ENCODE data around the gene JPH4.

The JPH4 gene

DNA sequence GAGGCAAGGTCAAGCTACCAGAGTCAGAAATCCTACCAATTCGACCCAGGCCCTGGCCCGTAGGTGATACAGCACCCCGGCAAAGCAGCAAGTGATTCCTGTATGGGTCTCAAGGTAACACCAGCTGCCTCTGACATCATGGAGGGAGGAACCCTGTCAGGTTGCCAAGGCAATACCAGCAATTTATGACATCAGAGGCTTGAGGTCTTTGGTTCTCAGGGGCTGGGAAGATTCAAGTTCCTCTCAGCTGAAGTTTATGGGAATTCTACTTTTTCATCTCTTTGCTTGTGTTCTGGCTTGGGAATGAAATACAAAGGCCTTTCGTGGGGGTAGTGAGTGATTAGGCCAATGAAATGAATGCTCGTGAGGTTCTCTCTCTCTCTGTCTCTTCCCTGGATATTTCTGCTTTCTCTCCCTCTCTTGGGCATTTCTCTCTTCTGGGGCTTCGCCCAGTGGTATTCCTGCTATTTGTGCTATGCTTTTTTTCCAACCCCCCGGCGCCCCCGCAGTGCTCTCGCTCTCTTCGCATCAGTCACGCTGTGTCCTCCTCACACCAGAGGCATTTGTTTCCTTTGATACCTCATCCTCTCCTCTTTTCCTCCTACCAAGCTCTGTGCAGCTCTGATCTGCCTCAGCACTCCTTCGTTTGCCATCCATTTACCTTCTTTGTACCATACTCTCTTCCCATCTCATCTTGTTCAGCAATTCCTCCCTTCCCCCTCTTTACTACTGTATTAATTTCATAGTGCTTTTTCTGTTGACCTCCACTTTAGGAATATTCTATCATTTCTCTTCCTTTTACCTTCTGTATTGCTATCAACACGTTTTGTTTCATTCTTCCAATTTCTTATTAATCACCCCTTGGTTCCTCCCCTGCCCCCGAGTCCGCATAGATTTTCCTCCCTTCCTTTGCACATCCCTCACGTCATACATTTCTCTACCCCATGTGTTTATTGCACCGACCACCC, 30.0 kb downstream of the JPH4 start:
- H3K27ac ChIP-seq = no peak overlapping the region
- TF ChIP-seq CTCF (IDR thresholded peaks at IDR 0.05) (no peak), ZFX (IDR thresholded peaks at IDR 0.05; ENCODE audit: borderline replicate concordance) (no peak)

DNA sequence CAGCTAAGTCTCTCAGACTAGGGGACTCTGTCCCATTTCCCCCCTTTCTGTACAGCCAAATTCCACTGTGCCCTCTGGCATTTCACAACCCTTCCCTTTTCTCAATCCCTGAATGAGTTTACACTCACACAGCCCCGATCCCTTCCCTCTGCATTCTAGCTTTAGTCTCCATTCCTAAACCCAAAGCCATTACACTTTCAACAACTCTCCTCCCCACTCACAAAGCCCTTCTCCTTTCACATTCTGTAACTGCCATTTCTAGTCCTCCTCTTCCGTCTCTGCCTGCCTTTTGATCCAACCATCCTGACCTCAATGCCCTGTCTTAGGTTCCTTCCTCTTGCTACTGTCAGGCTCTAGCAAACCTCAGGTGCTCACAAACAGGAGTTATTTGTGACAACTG, 30.7 kb downstream of the JPH4 start:
- H3K27ac ChIP-seq = no peak overlapping the region
- TF ChIP-seq ZFX (IDR thresholded peaks at IDR 0.05; ENCODE audit: borderline replicate concordance) (no peak), CTCF (IDR thresholded peaks at IDR 0.05) (no peak)

DNA sequence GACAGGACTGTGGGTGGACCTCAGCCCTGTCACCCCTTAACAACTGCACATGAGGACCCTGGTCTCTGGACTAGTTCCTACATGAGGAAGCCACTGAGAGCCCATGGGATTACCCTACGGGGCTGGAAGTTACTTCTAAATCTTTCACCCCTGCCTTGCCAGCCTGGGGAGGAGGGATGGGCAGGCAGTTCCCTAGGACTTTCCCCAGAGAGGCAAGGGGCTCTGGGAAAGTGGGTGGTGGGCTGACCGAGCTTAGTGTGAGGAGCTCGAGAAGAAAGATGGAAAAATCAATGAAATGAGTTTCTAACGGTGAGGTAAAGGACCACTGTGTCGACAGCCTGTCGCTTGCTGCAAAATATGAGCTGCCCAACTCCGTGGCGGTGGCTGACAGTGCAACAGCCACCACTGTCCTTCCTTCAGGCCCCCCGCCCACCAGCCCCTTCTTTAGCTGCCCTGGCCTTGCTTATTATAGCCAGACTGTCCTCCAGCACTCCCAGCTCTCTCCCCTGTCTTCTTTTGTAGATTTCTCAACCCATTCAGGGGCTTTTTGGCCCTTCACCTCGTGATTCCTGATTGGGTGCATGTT, 32.0 kb downstream of the JPH4 start:
- no peak overlapping the region for H3K27ac ChIP-seq
- TF ChIP-seq CTCF (IDR thresholded peaks at IDR 0.05) (no peak), ZFX (IDR thresholded peaks at IDR 0.05; ENCODE audit: borderline replicate concordance) (no peak)

- H3K27ac ChIP-seq = no peak overlapping the region
- TF ChIP-seq ZFX (IDR thresholded peaks at IDR 0.05; ENCODE audit: borderline replicate concordance) (no peak), CTCF (IDR thresholded peaks at IDR 0.05) (no peak)
Observed at GRCh38 chr14:23545740-23546365, 32.7 kb downstream of the JPH4 start.

GRCh38 chr14:23544511-23545447, 33.8 kb downstream of the JPH4 start:
- H3K27ac ChIP-seq = no peak overlapping the region
- TF ChIP-seq ZFX (IDR thresholded peaks at IDR 0.05; ENCODE audit: borderline replicate concordance) = no peak
- no peak for TF ChIP-seq CTCF (IDR thresholded peaks at IDR 0.05)

- no peak overlapping the region for H3K27ac ChIP-seq
- no peak for TF ChIP-seq ZFX (IDR thresholded peaks at IDR 0.05; ENCODE audit: borderline replicate concordance)
- TF ChIP-seq CTCF (IDR thresholded peaks at IDR 0.05) = no peak
Observed at GRCh38 chr14:23543403-23543802, 35.2 kb downstream of the JPH4 start.
